Loucy (cell line): ENCODE results near the gene EVI5.

Experiments
- H2AFZ ChIP-seq: fragments of 200-600 bp; sonication (generic); 2 replicates; pipeline ENCODE4 v1.6.0; 2016; ENCODE audit warnings: antibody characterized with exemption, mild to moderate bottlenecking, low read length, moderate library complexity
- H3F3A ChIP-seq: fragments of 200-600 bp; 2 replicates; pipeline ENCODE4 v1.6.0; 2016; ENCODE audit warnings: antibody characterized with exemption, low read depth, mild to moderate bottlenecking
- H3K27me3 ChIP-seq: fragments of 200-600 bp; sonication (generic); 2 replicates; pipeline ENCODE4 v1.6.1; 2014; ENCODE audit warnings: low read length, mild to moderate bottlenecking; ENCODE audit not compliant: insufficient read depth, poor library complexity, severe bottlenecking
- H3K36me3 ChIP-seq: fragments of 200-600 bp; sonication (generic); 2 replicates; pipeline ENCODE4 v1.6.1; 2016; ENCODE audit warnings: low read length; ENCODE audit not compliant: insufficient read depth
- H3K4me1 ChIP-seq: fragments of 200-600 bp; sonication (generic); 2 replicates; pipeline ENCODE4 v1.5.1; 2014; ENCODE audit warnings: low read length, mild to moderate bottlenecking; ENCODE audit not compliant: insufficient read depth, poor library complexity, severe bottlenecking
- H3K4me2 ChIP-seq: fragments of 200-600 bp; sonication (generic); 2 replicates; pipeline ENCODE4 v1.6.0; 2014; ENCODE audit warnings: antibody characterized with exemption, low read length, low read depth, mild to moderate bottlenecking; ENCODE audit not compliant: poor library complexity, severe bottlenecking
- H3K4me3 ChIP-seq: fragments of 200-600 bp; sonication (generic); 2 replicates; pipeline ENCODE4 v1.5.1; 2014; ENCODE audit warnings: low read length, mild to moderate bottlenecking, mixed read lengths; ENCODE audit not compliant: poor library complexity, severe bottlenecking
- H3K79me2 ChIP-seq: fragments of 200-600 bp; sonication (generic); 2 replicates; pipeline ENCODE4 v1.6.1; 2014; ENCODE audit warnings: low read length; ENCODE audit not compliant: insufficient read depth
- H3K9ac ChIP-seq: fragments of 200-600 bp; sonication (generic); 2 replicates; pipeline ENCODE4 v1.6.0; 2014; ENCODE audit warnings: mild to moderate bottlenecking, low read depth, low read length, moderate library complexity; ENCODE audit not compliant: poor library complexity, severe bottlenecking
- H3K9me2 ChIP-seq: fragments of 200-600 bp; sonication (generic); replicated peaks from 2 replicates; pipeline ENCODE4 v1.6.1; 2016; ENCODE audit warnings: low read depth, low read length, mixed read lengths
- H3K9me3 ChIP-seq: fragments of 200-600 bp; sonication (generic); 2 replicates; pipeline ENCODE4 v1.6.1; 2014; ENCODE audit warnings: mild to moderate bottlenecking, antibody characterized with exemption, low read length, low read depth; ENCODE audit not compliant: insufficient read depth
- H4K20me1 ChIP-seq: fragments of 200-600 bp; sonication (generic); 2 replicates; pipeline ENCODE4 v1.6.0; 2014; ENCODE audit warnings: antibody characterized with exemption, low read length, mild to moderate bottlenecking; ENCODE audit not compliant: insufficient read depth, poor library complexity, severe bottlenecking
- EZH2phosphoT487 ChIP-seq: fragments of 200-600 bp; IDR thresholded peaks from 2 replicates; pipeline ENCODE4 v1.6.1; 2018; ENCODE audit warnings: antibody characterized with exemption, mild to moderate bottlenecking, moderate library complexity, borderline replicate concordance
- TF ChIP-seq, protein P1 (sequence below): fragments of 200-600 bp; sonication (generic); conservative IDR thresholded peaks from 2 replicates; pipeline ENCODE4 v1.5.1; 2014; ENCODE audit warnings: mild to moderate bottlenecking, antibody characterized with exemption, low read length

Gene EVI5

DNA sequence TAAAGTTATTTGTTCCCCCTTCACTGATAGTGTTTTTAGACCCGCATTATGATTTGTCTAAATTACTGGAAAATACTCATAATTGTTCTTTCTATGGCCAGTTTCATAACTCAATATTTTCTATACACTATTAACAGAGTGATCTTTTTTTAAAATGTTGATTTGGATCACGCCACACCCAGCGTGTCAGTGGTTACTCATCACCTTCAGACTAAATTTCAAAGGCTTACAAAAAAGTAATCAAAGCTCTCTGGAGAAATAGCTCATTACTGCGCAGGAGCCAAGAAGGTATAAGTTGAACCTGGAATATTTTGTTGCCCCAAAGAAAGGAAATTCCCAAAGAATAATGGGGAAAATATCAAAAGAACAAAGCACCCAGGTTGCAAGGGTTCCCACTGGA lies 104.9 kb downstream of the EVI5 start:
- H3K4me2 ChIP-seq, result no peak overlapping the region
- no peaks in the 10 kb centered on the region for H3K36me3 ChIP-seq
- TF ChIP-seq, protein P1, sequence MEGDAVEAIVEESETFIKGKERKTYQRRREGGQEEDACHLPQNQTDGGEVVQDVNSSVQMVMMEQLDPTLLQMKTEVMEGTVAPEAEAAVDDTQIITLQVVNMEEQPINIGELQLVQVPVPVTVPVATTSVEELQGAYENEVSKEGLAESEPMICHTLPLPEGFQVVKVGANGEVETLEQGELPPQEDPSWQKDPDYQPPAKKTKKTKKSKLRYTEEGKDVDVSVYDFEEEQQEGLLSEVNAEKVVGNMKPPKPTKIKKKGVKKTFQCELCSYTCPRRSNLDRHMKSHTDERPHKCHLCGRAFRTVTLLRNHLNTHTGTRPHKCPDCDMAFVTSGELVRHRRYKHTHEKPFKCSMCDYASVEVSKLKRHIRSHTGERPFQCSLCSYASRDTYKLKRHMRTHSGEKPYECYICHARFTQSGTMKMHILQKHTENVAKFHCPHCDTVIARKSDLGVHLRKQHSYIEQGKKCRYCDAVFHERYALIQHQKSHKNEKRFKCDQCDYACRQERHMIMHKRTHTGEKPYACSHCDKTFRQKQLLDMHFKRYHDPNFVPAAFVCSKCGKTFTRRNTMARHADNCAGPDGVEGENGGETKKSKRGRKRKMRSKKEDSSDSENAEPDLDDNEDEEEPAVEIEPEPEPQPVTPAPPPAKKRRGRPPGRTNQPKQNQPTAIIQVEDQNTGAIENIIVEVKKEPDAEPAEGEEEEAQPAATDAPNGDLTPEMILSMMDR, result no peak
- TF ChIP-seq EZH2phosphoT487, result no peak

DNA sequence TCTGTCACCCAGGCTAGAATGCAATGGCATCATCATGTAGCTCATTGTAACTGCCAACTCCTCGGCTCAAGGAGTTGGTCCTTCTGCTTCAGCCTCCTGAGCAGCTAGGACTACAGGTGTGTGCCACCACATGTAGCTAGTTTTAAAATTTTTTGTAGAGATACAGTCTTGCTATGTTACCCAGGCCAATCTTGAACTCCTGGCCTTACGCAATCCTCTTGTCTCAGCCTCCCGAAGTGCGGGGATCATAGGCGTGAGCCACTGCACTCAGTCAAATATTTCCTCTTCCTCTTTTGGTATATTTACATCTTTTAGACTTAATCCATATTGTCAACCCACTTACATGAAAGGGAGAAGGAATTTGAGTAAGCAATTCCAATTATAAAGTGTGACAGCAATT lies 121.1 kb downstream of the EVI5 start:
- H4K20me1 ChIP-seq, result no peaks in the 10 kb centered on the region
- H2AFZ ChIP-seq, result no peak overlapping the region
- no peak overlapping the region for H3K4me2 ChIP-seq
- H3F3A ChIP-seq, result no peaks in the 10 kb centered on the region
- H3K36me3 ChIP-seq, result no peaks in the 10 kb centered on the region
- no peak overlapping the region for H3K9ac ChIP-seq
- no peaks in the 10 kb centered on the region for H3K9me3 ChIP-seq
- H3K79me2 ChIP-seq, result no peaks in the 10 kb centered on the region
- no peak for TF ChIP-seq EZH2phosphoT487
- TF ChIP-seq, protein P1, result no peak
- no peaks in the 10 kb centered on the region for H3K4me1 ChIP-seq
- no peaks in the 10 kb centered on the region for H3K9me2 ChIP-seq
- H3K4me3 ChIP-seq, result no peak overlapping the region
- H3K27me3 ChIP-seq, result no peaks in the 10 kb centered on the region

More for the DNA sequence above, 104.9 kb downstream of the EVI5 start:
- no peaks in the 10 kb centered on the region for H3K9me3 ChIP-seq
- H3K9ac ChIP-seq, result no peak overlapping the region
- no peaks in the 10 kb centered on the region for H3K9me2 ChIP-seq
- no peak overlapping the region for H3K4me3 ChIP-seq
- no peak overlapping the region for H2AFZ ChIP-seq
- H3K79me2 ChIP-seq, result no peaks in the 10 kb centered on the region
- no peaks in the 10 kb centered on the region for H3K27me3 ChIP-seq
- no peaks in the 10 kb centered on the region for H3K4me1 ChIP-seq
- H4K20me1 ChIP-seq, result no peaks in the 10 kb centered on the region
- H3F3A ChIP-seq, result no peaks in the 10 kb centered on the region

DNA sequence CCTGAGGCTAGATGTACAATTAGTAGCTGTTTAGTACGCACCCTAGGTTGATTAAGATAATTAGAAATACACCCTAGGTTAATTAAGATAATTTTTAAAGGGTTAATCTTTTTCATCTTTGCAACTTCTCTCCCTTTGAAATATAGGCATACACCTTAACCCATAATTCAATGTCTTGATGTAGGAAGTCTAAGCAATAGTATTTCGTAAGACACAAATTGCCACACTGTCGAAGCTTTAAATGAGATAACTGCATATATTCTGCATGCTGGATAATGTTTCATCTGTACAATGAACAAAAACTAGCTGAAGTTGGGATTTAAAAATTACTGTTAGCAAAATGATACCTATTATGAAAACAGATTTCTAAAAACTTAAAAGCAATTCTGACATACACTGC lies 122.9 kb downstream of the EVI5 start:
- Histone ChIP-seq H3K9me2 (no peaks in the 10 kb centered on the region), H2AFZ (no peak overlapping the region), H3K9ac (no peak overlapping the region), H3K4me2 (no peak overlapping the region), H3K27me3 (no peaks in the 10 kb centered on the region), H3K4me3 (no peak overlapping the region), H3K79me2 (no peaks in the 10 kb centered on the region), H3K9me3 (0 out of 2 replicates have a peak, but pooled peaks cover 5% of the 10 kb centered on the region), H4K20me1 (no peaks in the 10 kb centered on the region), H3F3A (no peaks in the 10 kb centered on the region), H3K36me3 (no peaks in the 10 kb centered on the region), H3K4me1 (no peaks in the 10 kb centered on the region)
- no peak for TF ChIP-seq EZH2phosphoT487
- TF ChIP-seq, protein P1, result no peak
